Aorta (tissue), 5 donors: ENCODE data around the gene EPHA3. TPM values are rescaled to one million over a fixed set of nuclear protein-coding genes. Genes with fewer than 3 reads are reported as not detected.

Source experiments
- ATAC-seq: fragments of 200-7000 bp; cut with Tn5 transposase; one replicate; pipeline ENCODE4 v1.9.1; 2022; ENCODE audit warnings: moderate library complexity; ENCODE audit not compliant: low FRiP score
- DNase-seq, 2 donors: peaks; one replicate each; pipeline ENCODE4 v3.0.0-alpha.2; 2020
- H3K27ac ChIP-seq, 2 donors: one replicate each; pipeline ENCODE4 v1.5.1; 2013; ENCODE audit warnings: low read length in 2 of 2, mild to moderate bottlenecking in 2 of 2, moderate library complexity in 2 of 2, control low read depth in 1 of 2, inconsistent platforms in 1 of 2, low read depth in 1 of 2
- H3K27me3 ChIP-seq, 2 donors: one replicate each; pipeline ENCODE4 v1.6.1; 2013; ENCODE audit warnings: control low read depth in 1 of 2, low read length in 1 of 2, mild to moderate bottlenecking in 1 of 2, moderate library complexity in 1 of 2; ENCODE audit not compliant: insufficient read depth in 2 of 2, control insufficient read depth in 1 of 2
- H3K36me3 ChIP-seq, 2 donors: one replicate each; pipeline ENCODE4 v1.6.1; 2013; ENCODE audit warnings: control low read depth in 1 of 2, low read length in 1 of 2, mild to moderate bottlenecking in 1 of 2; ENCODE audit not compliant: insufficient read depth in 2 of 2, control insufficient read depth in 1 of 2
- H3K4me1 ChIP-seq, 2 donors: one replicate each; pipeline ENCODE4 v1.6.1; 2013; ENCODE audit warnings: low read length in 2 of 2, control low read depth in 1 of 2, mild to moderate bottlenecking in 1 of 2, moderate library complexity in 1 of 2; ENCODE audit not compliant: insufficient read depth in 2 of 2, control insufficient read depth in 1 of 2
- H3K4me3 ChIP-seq, 2 donors: one replicate each; pipeline ENCODE4 v1.5.1; 2013; ENCODE audit warnings: low read length in 2 of 2, control low read depth in 1 of 2, mild to moderate bottlenecking in 1 of 2
- H3K9me3 ChIP-seq: one replicate; pipeline ENCODE4 v1.6.1; 2013; ENCODE audit warnings: mild to moderate bottlenecking, low read length; ENCODE audit not compliant: control insufficient read depth
- WGBS, 2 donors: extraction: QIAGEN DNeasy Blood & Tissue Kit; methylation state at CpG; one replicate each; pipeline ENCODE4 v1.1.7; 2013; 5-methylcytosine and 5-hydroxymethylcytosine counted together
- intact Hi-C, 2 donors: fragments of 100-400 bp; cut with DNase I; formaldehyde crosslinking; loops; one replicate each; pipeline versions ENCODE4 v1.14.2 to v1.15.0; 2022
- polyA plus RNA-seq, 2 donors: library from polyadenylated mRNA; stranded (reverse); fragments of 200-250 nt; gene quantifications; one replicate each; pipeline ENCODE4 v1.2.3, GENCODE V29; 2013
- total RNA-seq, 2 donors: library from RNA; stranded (reverse); fragmentation: NEBNext Ultra II Directional; extraction: Animal tissue kit (Norgen Biotek cat#: 25700); gene quantifications; one replicate each; pipeline ENCODE4 v1.2.1, GENCODE V29; 2021
- donor health status: healthy with polysubstance abuse.
- donor health status: Bipolar disorder and iron deficiency.
- donor health status: DM: no; HTN: no; CAD: no.
- donor health status: DM: no; HTN: no; CAD: no.
- donor health status: DM: yes; HTN: yes; CAD: no.

EPHA3 gene
- total and polyA plus RNA-seq, 4 donors, result 1.0 to 19.3 (median 6.7) TPM

- Histone ChIP-seq H3K4me3 (no peak overlapping the region), H3K27me3 (no peaks in the 10 kb centered on the region), H3K27ac (no peak overlapping the region), H3K36me3 (no peaks in the 10 kb centered on the region), H3K4me1 (no peaks in the 10 kb centered on the region), H3K9me3 (no peaks in the 10 kb centered on the region)
- WGBS, 2 donors, result 27 to 29% methylated on average over 13 of the region's 13 CpGs
- ATAC-seq, result peak; percentile 41
- intact Hi-C loops, result no loop called here
- no peak for DNase-seq
Observed at GRCh38 chr3:89114841-89115223, 7.4 kb downstream of the EPHA3 start.

GRCh38 chr3:89116476-89116875 lies 9.1 kb downstream of the EPHA3 start:
- Histone ChIP-seq H3K9me3 (no peaks in the 10 kb centered on the region), H3K27me3 (no peaks in the 10 kb centered on the region), H3K27ac (no peak overlapping the region), H3K4me1 (no peaks in the 10 kb centered on the region), H3K4me3 (no peak overlapping the region), H3K36me3 (no peaks in the 10 kb centered on the region)
- ATAC-seq (no peak), DNase-seq (no peak)
- intact Hi-C loops, result no loop called here

- intact Hi-C loops, result no loop called here
- no peaks in the 10 kb centered on the region for H3K27me3 ChIP-seq
- no peaks in the 10 kb centered on the region for H3K36me3 ChIP-seq
- 64 to 74% methylated on average over 2 of the region's 2 CpGs for WGBS, 2 donors
- DNase-seq (no peak), ATAC-seq (no peak)
- H3K4me1 ChIP-seq, result no peaks in the 10 kb centered on the region
- no peaks in the 10 kb centered on the region for H3K9me3 ChIP-seq
- H3K4me3 ChIP-seq, result no peak overlapping the region
- H3K27ac ChIP-seq, result no peak overlapping the region
Observed at GRCh38 chr3:89138048-89138447, 30.6 kb downstream of the EPHA3 start.

- intact Hi-C loops, result no loop called here
Observed at GRCh38 chr3:89139870-89140269, 32.4 kb downstream of the EPHA3 start.

GRCh38 chr3:89144080-89144479 lies 36.7 kb downstream of the EPHA3 start:
- Histone ChIP-seq H3K27me3 (peaks cover 0 to 2% of the 10 kb centered on the region in 2 donors), H3K4me1 (no peaks in the 10 kb centered on the region), H3K9me3 (no peaks in the 10 kb centered on the region), H3K27ac (no peak overlapping the region), H3K4me3 (no peak overlapping the region), H3K36me3 (no peaks in the 10 kb centered on the region)
- ATAC-seq (no peak), DNase-seq (no peak)
- intact Hi-C loops, result no loop called here
- 66 to 80% methylated on average over 2 of the region's 2 CpGs for WGBS, 2 donors

More at GRCh38 chr3:89139870-89140269, 32.4 kb downstream of the EPHA3 start:
- 51 to 60% methylated on average over 3 of the region's 3 CpGs for WGBS, 2 donors
- Histone ChIP-seq H3K36me3 (no peaks in the 10 kb centered on the region), H3K4me1 (no peaks in the 10 kb centered on the region), H3K27me3 (peaks cover 0 to 2% of the 10 kb centered on the region in 2 donors), H3K4me3 (no peak overlapping the region), H3K27ac (no peak overlapping the region), H3K9me3 (no peaks in the 10 kb centered on the region)
- DNase-seq (no peak), ATAC-seq (no peak)

GRCh38 chr3:89145995-89146394 lies 38.6 kb downstream of the EPHA3 start:
- Histone ChIP-seq H3K27ac (no peak overlapping the region), H3K4me3 (no peak overlapping the region), H3K27me3 (peaks cover 0 to 2% of the 10 kb centered on the region in 2 donors), H3K36me3 (no peaks in the 10 kb centered on the region), H3K9me3 (no peaks in the 10 kb centered on the region), H3K4me1 (no peaks in the 10 kb centered on the region)
- intact Hi-C loops, result no loop called here
- peak; percentile 80 for ATAC-seq
- no peak for DNase-seq

- Histone ChIP-seq H3K27ac (no peak overlapping the region), H3K4me3 (no peak overlapping the region), H3K9me3 (no peaks in the 10 kb centered on the region), H3K4me1 (no peaks in the 10 kb centered on the region), H3K36me3 (no peaks in the 10 kb centered on the region), H3K27me3 (no peaks in the 10 kb centered on the region)
- intact Hi-C loops, result no loop called here
- ATAC-seq (no peak), DNase-seq (no peak)
Observed at GRCh38 chr3:89154416-89154815, 47.0 kb downstream of the EPHA3 start.

GRCh38 chr3:89155811-89156210 lies 48.4 kb downstream of the EPHA3 start:
- ATAC-seq, result no peak

GRCh38 chr3:89157575-89157974 lies 50.2 kb downstream of the EPHA3 start:
- intact Hi-C loops, result no loop called here
- no peaks in the 10 kb centered on the region for H3K9me3 ChIP-seq
- H3K27me3 ChIP-seq, result no peaks in the 10 kb centered on the region
- H3K4me3 ChIP-seq, result no peak overlapping the region
- no peak overlapping the region for H3K27ac ChIP-seq
- H3K4me1 ChIP-seq, result no peaks in the 10 kb centered on the region
- no peak for ATAC-seq
- WGBS, 2 donors, result 87 to 92% methylated on average over 3 of the region's 3 CpGs
- no peak for DNase-seq
- H3K36me3 ChIP-seq, result no peaks in the 10 kb centered on the region

More at GRCh38 chr3:89155811-89156210, 48.4 kb downstream of the EPHA3 start:
- no peaks in the 10 kb centered on the region for H3K27me3 ChIP-seq
- no peak for DNase-seq
- H3K4me1 ChIP-seq, result no peaks in the 10 kb centered on the region
- no peak overlapping the region for H3K27ac ChIP-seq
- H3K36me3 ChIP-seq, result no peaks in the 10 kb centered on the region
- intact Hi-C loops, result no loop called here
- 50 to 57% methylated on average over 6 of the region's 6 CpGs for WGBS, 2 donors
- H3K4me3 ChIP-seq, result no peak overlapping the region
- H3K9me3 ChIP-seq, result no peaks in the 10 kb centered on the region
